HCT116 (cell line): ENCODE measurements around the gene IL6ST.

Experiments
- ELF1 ChIP-seq: IDR thresholded peaks from 2 replicates; pipeline ENCODE4 v1.6.1; 2012; ENCODE audit warnings: low read depth, borderline replicate concordance
- EZH2 ChIP-seq: fragments of 200-600 bp; sonication (generic); IDR thresholded peaks from 2 replicates; pipeline ENCODE4 v1.6.1; 2017; ENCODE audit warnings: antibody characterized with exemption, mixed run types
- RAD21 ChIP-seq: IDR thresholded peaks from 2 replicates; pipeline ENCODE4 v1.6.1; 2012; ENCODE audit warnings: low read depth, mild to moderate bottlenecking
- TF ChIP-seq, protein P1 (sequence below), 3 experiments: fragments of 200-600 bp in 1 of 3; sonication (generic) in 1 of 3; IDR thresholded peaks in 2 of 3; conservative IDR thresholded peaks in 1 of 3; 2 replicates each; pipeline ENCODE4 v1.5.1; 2012 to 2017; ENCODE audit warnings: low read depth in 2 of 3, low read length in 2 of 3, antibody characterized with exemption in 1 of 3, borderline replicate concordance in 1 of 3, control low read depth in 1 of 3, mild to moderate bottlenecking in 1 of 3, mixed read lengths in 1 of 3, mixed run types in 1 of 3, moderate library complexity in 1 of 3; ENCODE audit not compliant: insufficient read depth in 1 of 3

- TF ChIP-seq, protein P1, sequence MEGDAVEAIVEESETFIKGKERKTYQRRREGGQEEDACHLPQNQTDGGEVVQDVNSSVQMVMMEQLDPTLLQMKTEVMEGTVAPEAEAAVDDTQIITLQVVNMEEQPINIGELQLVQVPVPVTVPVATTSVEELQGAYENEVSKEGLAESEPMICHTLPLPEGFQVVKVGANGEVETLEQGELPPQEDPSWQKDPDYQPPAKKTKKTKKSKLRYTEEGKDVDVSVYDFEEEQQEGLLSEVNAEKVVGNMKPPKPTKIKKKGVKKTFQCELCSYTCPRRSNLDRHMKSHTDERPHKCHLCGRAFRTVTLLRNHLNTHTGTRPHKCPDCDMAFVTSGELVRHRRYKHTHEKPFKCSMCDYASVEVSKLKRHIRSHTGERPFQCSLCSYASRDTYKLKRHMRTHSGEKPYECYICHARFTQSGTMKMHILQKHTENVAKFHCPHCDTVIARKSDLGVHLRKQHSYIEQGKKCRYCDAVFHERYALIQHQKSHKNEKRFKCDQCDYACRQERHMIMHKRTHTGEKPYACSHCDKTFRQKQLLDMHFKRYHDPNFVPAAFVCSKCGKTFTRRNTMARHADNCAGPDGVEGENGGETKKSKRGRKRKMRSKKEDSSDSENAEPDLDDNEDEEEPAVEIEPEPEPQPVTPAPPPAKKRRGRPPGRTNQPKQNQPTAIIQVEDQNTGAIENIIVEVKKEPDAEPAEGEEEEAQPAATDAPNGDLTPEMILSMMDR (IDR thresholded peaks at IDR 0.05 in 2 of 3, conservative IDR thresholded peaks at IDR 0.05 in 1 of 3; ENCODE audit: borderline replicate concordance in 1 of 3, insufficient read depth in 1 of 3, low read depth in 2 of 3, low read length in 2 of 3), result no peak
- no peak for TF ChIP-seq RAD21
- no peak for TF ChIP-seq ELF1
- no peak for TF ChIP-seq EZH2
Measured at GRCh38 chr5:55916986-55917385, 77.8 kb downstream of the IL6ST start.
